HG02970 (cell line): Measurements from ENCODE around the gene FAM83E.
"Not testable (repeated sequence)": the region's sequence is repeated elsewhere in the genome, so short reads cannot be mapped to it uniquely, and the experiment has no call there.

ENCODE experiments used
- ATAC-seq: cut with Tn5 transposase; IDR thresholded peaks from one replicate; pipeline ENCODE4 v1.9.1; 2021; ENCODE audit warnings: mild to moderate bottlenecking, moderate library complexity, moderate number of reproducible peaks; ENCODE audit not compliant: unreplicated experiment, low FRiP score

FAM83E gene

GRCh38 chr19:48588670-48589401 lies 26.0 kb downstream of the FAM83E start:
- ATAC-seq = no peak

- ATAC-seq = no peak
Measured at GRCh38 chr19:48587387-48587786, 27.5 kb downstream of the FAM83E start.

DNA sequence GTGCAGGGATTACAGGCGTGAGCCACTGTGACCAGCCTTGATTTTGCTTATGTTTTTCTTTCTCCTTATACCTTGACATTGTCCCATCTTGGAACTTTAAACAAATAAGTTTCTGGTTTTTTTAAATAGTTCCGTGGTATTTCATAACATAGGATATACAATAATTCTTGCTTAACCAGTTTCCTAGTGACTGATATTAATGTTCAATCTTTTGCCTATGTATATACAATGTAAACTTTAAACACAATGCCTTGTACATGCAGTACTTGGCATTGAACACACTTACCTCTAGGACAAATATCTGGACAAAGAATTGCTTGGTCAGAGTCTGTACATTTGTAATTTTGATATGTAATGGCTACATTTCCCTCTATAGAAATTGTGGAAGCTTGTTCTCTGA lies 32.7 kb downstream of the FAM83E start:
- no peak for ATAC-seq

DNA sequence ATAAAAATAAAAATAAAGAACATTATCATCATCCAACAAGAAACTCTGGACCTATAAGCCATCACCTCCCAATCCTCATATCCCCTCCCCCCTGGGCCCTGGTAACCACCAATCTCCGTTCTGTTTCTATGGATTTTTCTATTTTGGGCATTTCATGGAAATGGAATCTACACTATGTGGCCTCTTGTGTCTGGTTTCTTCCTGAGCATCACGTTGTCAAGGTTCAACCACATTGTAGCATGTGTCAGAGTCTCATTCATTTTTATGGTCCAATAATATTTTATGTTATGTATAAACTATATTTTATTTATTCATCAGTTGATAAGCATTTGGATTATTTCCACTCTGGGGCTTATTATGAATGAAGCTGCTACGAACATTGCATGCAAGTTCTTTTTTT lies 36.0 kb downstream of the FAM83E start:
- no peak for ATAC-seq

- not testable (repeated sequence) for ATAC-seq
Measured at GRCh38 chr19:48577908-48578307, 37.0 kb downstream of the FAM83E start.

GRCh38 chr19:48575931-48576622 lies 38.8 kb downstream of the FAM83E start:
- no peak for ATAC-seq

- no peak for ATAC-seq
Measured at GRCh38 chr19:48573163-48573505, 41.7 kb downstream of the FAM83E start.

DNA sequence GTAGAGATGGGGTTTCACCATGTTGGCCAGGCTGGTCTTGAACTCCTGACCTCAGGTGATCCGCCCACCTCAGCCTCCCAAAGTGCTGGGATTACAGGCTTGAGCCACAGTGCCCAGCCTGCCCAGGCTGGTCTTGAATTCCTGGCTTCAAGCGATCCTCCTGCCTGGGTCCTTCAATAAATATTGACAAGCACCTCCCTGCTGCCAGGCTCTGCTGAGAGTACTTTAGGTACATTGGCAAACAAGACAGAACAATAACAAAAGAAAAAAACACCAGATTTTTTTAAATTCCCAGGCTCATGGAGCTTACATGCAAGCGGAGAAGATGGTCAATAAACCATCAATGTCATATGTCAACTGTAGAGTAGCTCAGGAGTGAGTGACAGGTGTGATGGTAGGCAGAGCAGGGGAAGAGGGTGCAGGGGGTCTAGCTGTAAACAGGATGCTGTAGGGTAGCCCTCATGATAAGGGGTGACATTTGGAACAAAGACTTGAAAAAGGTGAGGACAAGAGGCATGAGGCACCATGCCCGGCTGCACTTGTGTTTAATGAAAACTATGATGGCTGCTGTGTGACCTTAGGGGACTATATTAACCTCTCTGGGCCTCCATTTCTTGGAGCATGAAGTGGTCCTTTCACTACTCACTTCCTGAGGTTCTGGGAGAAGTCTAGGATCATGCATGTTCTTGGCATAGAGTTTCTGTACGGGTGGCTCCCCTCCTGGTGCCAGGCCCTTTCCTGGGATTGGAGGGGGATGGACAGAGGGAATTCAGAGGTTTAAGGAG lies 43.3 kb downstream of the FAM83E start:
- no peak for ATAC-seq

DNA sequence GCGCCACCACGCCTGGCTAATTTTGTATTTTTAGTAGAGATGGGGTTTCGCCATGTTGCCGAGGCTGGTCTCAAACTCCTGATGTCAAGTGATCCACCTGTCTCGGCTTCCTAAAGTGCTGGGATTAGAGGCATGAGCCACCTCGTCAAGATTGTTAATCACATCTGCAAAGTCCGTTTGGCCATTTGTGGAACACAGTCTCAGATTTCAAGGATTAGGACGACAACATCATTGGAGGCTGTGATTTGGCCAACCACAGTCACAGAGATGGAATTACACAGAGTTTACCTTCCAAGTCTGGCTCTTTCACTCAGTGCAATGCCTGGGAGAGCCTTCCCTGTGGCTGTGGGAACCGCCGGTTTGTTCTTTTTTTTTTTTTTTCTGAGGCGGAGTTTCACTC lies 45.1 kb downstream of the FAM83E start:
- ATAC-seq = no peak

DNA sequence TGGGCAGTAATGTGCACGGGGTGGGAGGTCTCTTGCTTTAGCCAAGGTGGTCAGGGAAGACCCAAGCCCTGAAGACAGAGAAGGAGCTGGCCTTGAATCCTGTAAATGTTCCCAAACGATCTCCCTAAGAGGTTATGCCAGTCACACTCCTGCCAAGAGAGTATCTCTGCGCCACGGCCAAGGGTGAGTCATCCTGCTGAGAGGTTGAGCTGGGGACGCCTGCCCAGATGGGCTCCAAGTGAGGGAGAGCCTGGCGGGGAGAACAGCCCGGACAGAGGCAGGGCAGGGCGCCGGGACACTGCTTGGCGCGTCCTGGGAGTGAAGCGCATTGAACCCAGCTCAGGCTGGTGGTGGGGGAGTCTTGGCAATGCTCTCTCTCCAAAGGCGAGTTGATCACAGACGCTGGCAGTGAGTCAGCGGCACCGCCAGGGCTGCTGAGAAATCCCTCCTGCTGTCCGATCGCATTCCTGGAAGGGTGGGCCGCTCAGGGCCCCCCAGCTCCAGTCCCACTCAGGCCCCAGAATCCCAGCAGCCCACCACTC lies 46.5 kb downstream of the FAM83E start:
- no peak for ATAC-seq

- ATAC-seq = no peak
Measured at GRCh38 chr19:48565090-48565489, 49.8 kb downstream of the FAM83E start.
